ENCODE measurements around the gene ELP1. TPM values are rescaled to one million over a fixed set of nuclear protein-coding genes. Genes with fewer than 3 reads are reported as not detected.
"Not testable (repeated sequence)": the region's sequence is repeated elsewhere in the genome, so short reads cannot be mapped to it uniquely, and the experiment has no call there.

Gene ELP1
- total RNA-seq, 1 donor, result 14.1 TPM

DNA sequence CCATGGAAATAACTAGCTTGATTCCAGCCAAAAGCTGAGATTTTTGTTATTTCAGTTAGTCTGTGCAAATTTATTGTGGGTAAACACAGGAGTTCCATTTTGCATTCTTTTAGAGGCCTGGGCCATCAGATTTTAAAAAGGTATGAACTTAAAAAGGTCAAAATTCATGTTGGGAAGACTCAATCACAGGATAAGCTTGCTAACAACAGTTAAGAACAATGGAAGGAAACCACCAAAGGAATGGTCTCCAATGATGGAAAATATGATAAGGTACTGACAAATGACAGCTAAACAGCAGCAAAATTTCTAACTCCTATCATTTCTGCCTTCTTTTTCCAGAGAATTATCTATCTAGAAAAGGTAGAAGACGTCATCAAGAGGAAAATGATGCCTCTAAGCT, 16.2 kb upstream of the ELP1 start:
- Histone ChIP-seq H3K4me1 (ENCODE audit: insufficient read depth, low read length) (no peaks in the 10 kb centered on the region), H3K4me3 (ENCODE audit: low read length) (no peak overlapping the region), H3K27me3 (ENCODE audit: insufficient read depth, low read length) (no peaks in the 10 kb centered on the region), H3K9me3 (ENCODE audit: low read depth, low read length) (no peaks in the 10 kb centered on the region)

GRCh38 chr9:108939975-108940374, 6.1 kb upstream of the ELP1 start:
- Histone ChIP-seq H3K27me3 (ENCODE audit: insufficient read depth, low read length) (no peaks in the 10 kb centered on the region), H3K9me3 (ENCODE audit: low read depth, low read length) (no peaks in the 10 kb centered on the region), H3K4me3 (ENCODE audit: low read length) (no peak overlapping the region), H3K4me1 (ENCODE audit: insufficient read depth, low read length) (peaks cover 3% of the 10 kb centered on the region)

- Histone ChIP-seq H3K27me3 (ENCODE audit: insufficient read depth, low read length) (no peaks in the 10 kb centered on the region), H3K4me1 (ENCODE audit: insufficient read depth, low read length) (peaks cover 16% of the 10 kb centered on the region), H3K9me3 (ENCODE audit: low read depth, low read length) (no peaks in the 10 kb centered on the region), H3K4me3 (ENCODE audit: low read length) (no peak overlapping the region)
These were observed 3.8 kb upstream of the ELP1 start for GRCh38 chr9:108937561-108938305.

DNA sequence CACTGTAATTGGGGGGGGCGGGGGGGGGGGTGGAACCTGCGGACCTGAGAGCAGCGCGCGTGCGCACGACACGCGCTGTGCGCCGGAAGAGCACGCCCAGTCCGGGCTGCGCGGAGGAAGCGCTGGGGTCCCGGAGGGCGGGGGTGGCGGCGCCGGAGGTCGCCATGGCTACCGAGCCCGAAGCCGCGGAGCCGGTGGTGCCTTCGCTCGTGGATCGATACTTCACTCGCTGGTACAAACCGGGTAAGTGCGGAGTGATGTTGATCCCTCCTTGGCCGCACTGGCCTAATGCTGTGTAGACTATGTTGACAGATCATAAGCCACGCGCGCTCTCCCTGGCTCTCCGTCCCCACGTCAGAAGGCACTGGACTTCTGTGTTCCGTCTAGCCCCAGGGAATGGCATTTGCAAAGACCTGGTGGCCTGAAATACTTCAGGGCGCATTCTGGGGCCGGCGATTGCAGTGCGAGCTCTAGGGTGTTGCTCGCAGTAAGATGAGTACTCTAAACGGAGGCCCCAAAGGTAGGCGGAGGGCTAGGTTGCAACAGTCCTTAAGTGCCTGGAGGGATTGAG, 484 bp upstream of the ELP1 start, which contains the start of gene ABITRAM:
TSS of gene ABITRAM (plus strand) at position 78 of the 571 bp plus-strand sequence. CDS start at position 165, 87 bp downstream.
- H3K4me3 ChIP-seq (ENCODE audit: low read length), result peak within 1 kb of the TSS; percentile 92
- no peaks in the 10 kb centered on the region for H3K9me3 ChIP-seq (ENCODE audit: low read depth, low read length)
- H3K27me3 ChIP-seq (ENCODE audit: insufficient read depth, low read length), result no peaks in the 10 kb centered on the region
- peaks cover 22% of the 10 kb centered on the region for H3K4me1 ChIP-seq (ENCODE audit: insufficient read depth, low read length)

- H3K4me1 ChIP-seq (ENCODE audit: insufficient read depth, low read length), result peaks cover 22% of the 10 kb centered on the region
- no peaks in the 10 kb centered on the region for H3K27me3 ChIP-seq (ENCODE audit: insufficient read depth, low read length)
- no peaks in the 10 kb centered on the region for H3K9me3 ChIP-seq (ENCODE audit: low read depth, low read length)
- H3K4me3 ChIP-seq (ENCODE audit: low read length), result peak overlapping the region; percentile 92
These were observed 650 bp downstream of the ELP1 start for GRCh38 chr9:108933231-108933717.

DNA sequence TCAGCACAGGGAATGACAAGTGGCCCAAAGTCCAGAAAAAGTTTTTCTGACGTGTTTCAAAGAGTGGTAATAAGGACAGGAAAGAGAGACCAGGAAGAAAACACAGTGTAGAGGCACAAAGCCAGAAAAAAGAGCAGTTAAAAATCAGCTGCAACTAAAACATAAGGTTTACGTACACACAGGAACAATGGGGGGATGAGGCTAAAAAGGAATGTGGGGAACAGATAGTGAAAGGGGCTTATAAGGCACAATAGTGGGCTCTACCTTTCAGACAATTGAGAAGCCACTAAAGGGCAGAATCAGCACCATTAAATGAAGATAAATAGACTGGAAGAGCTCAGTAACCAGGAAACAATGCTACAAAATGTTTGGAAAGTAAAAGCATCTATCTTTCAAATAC, 5.5 kb downstream of the ELP1 start:
- Histone ChIP-seq H3K9me3 (ENCODE audit: low read depth, low read length) (no peaks in the 10 kb centered on the region), H3K4me3 (ENCODE audit: low read length) (no peak overlapping the region), H3K4me1 (ENCODE audit: insufficient read depth, low read length) (peaks cover 13% of the 10 kb centered on the region), H3K27me3 (ENCODE audit: insufficient read depth, low read length) (no peaks in the 10 kb centered on the region)

- H3K9me3 ChIP-seq (ENCODE audit: low read depth, low read length), result no peaks in the 10 kb centered on the region
These were observed 9.5 kb downstream of the ELP1 start for GRCh38 chr9:108924466-108924865.

DNA sequence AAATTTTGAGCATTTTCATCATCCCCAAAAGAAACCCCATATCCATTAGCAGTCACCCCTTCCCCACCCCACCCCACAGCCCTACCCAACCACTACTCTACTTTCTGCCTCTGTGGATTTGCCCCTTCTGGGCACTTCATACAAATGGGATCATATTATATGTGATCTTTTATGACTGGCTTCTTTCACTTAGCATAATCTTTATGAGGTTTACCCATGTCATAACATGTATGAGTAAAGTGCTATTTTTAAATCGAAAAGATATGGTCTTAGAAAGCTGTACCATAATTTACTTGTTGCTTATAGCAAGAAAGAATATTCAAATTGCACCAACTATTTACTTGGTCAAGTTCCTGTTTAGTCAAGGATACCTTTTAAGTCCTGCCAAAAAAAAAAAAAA, 12.7 kb downstream of the ELP1 start:
- H3K9me3 ChIP-seq (ENCODE audit: low read depth, low read length), result no peaks in the 10 kb centered on the region
- no peaks in the 10 kb centered on the region for H3K4me1 ChIP-seq (ENCODE audit: insufficient read depth, low read length)
- no peaks in the 10 kb centered on the region for H3K27me3 ChIP-seq (ENCODE audit: insufficient read depth, low read length)
- H3K4me3 ChIP-seq (ENCODE audit: low read length), result no peak overlapping the region

More at GRCh38 chr9:108924466-108924865, 9.5 kb downstream of the ELP1 start:
- Histone ChIP-seq H3K27me3 (ENCODE audit: insufficient read depth, low read length) (no peaks in the 10 kb centered on the region), H3K4me3 (ENCODE audit: low read length) (no peak overlapping the region), H3K4me1 (ENCODE audit: insufficient read depth, low read length) (no peaks in the 10 kb centered on the region)

DNA sequence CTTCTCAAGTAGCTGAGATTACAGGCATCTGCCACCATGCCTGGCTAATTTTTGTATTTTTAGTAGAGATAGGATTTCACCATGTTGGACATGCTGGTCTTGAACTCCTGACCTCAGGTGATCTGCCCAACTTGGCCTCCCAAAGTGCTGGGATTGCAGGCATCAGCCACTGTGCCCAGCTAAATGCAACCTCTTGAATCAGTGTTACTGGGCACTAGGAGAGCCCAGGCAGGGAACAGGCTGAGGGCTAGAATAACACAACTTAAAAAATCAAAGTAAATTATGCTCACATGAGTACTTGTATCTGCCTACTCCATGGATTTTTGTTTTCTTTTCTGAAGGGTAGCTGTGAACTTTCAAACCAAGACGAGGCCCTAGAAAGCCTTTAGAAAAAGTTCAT, 13.5 kb downstream of the ELP1 start:
- H3K4me3 ChIP-seq (ENCODE audit: low read length); H3K27me3 ChIP-seq (ENCODE audit: insufficient read depth, low read length); H3K9me3 ChIP-seq (ENCODE audit: low read depth, low read length); H3K4me1 ChIP-seq (ENCODE audit: insufficient read depth, low read length): not testable (repeated sequence)

- H3K4me3 ChIP-seq (ENCODE audit: low read length), result no peak overlapping the region
- no peaks in the 10 kb centered on the region for H3K9me3 ChIP-seq (ENCODE audit: low read depth, low read length)
- no peaks in the 10 kb centered on the region for H3K4me1 ChIP-seq (ENCODE audit: insufficient read depth, low read length)
- no peaks in the 10 kb centered on the region for H3K27me3 ChIP-seq (ENCODE audit: insufficient read depth, low read length)
These were observed 14.4 kb downstream of the ELP1 start for GRCh38 chr9:108919517-108919916.

DNA sequence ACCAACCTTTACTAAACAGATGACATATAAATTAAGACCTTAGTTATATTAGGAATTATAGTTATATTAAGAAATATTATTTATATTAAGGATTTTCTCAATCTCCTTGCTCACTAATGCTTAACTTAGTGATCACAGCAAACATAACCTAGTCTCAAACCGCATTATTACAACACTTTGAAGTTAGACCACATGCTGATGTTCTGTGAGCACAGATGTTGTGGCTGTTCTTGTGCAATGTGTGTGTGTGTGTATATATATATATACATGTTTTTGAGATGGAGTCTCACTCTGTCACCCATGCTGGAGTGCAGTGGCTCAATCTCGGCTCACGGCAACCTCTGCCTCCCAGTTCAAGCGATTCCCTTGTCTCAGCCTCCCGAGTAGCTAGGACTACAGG, 20.5 kb downstream of the ELP1 start:
- no peaks in the 10 kb centered on the region for H3K27me3 ChIP-seq (ENCODE audit: insufficient read depth, low read length)
- no peaks in the 10 kb centered on the region for H3K9me3 ChIP-seq (ENCODE audit: low read depth, low read length)
- H3K4me1 ChIP-seq (ENCODE audit: insufficient read depth, low read length), result peaks cover 7% of the 10 kb centered on the region

GRCh38 chr9:108911820-108912219, 22.1 kb downstream of the ELP1 start:
- H3K9me3 ChIP-seq (ENCODE audit: low read depth, low read length), result no peaks in the 10 kb centered on the region
- H3K4me1 ChIP-seq (ENCODE audit: insufficient read depth, low read length), result peaks cover 7% of the 10 kb centered on the region
- no peaks in the 10 kb centered on the region for H3K27me3 ChIP-seq (ENCODE audit: insufficient read depth, low read length)
- no peak overlapping the region for H3K4me3 ChIP-seq (ENCODE audit: low read length)

More for the DNA sequence above, 20.5 kb downstream of the ELP1 start:
- H3K4me3 ChIP-seq (ENCODE audit: low read length), result no peak overlapping the region

DNA sequence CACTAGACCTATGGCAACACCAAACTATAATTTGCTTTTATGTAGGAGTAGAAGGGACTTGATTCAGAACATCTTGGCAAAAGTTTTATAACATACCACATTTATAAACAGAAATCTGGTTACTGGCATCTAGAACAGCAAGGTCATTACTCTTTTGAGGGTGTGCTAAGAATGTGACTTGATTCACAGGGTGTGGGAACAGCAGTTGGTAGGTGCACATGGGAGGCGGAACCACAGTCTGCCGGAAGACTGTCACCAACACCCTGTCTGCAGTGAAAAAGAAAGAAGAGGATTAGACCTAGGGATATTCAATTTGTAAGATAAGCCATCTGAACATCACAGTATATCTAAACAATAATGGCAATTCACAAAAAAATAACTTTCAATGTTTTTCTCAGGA, 23.0 kb downstream of the ELP1 start:
- Histone ChIP-seq H3K4me3 (ENCODE audit: low read length) (no peak overlapping the region), H3K4me1 (ENCODE audit: insufficient read depth, low read length) (peaks cover 7% of the 10 kb centered on the region), H3K27me3 (ENCODE audit: insufficient read depth, low read length) (no peaks in the 10 kb centered on the region), H3K9me3 (ENCODE audit: low read depth, low read length) (no peaks in the 10 kb centered on the region)

DNA sequence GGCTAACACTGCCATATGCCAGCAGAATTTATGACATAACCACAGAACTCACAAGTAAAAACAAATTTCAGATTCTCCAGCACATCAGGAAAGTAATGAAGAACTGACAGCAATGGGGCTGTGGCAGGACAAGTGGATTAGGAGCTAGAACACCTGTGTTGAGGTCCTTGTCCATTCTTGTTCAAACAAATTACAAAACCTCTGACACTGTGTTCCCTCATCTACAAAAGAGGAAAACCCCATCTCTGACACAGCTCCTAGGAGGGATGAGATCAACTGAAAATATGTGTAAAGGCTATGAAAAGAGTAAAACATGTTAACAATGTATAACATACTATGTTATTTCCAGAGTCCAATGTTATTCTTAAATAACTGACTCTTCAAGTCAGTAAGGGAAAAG, 23.5 kb downstream of the ELP1 start:
- H3K27me3 ChIP-seq (ENCODE audit: insufficient read depth, low read length), result no peaks in the 10 kb centered on the region

GRCh38 chr9:108905494-108905893, 28.4 kb downstream of the ELP1 start:
- H3K9me3 ChIP-seq (ENCODE audit: low read depth, low read length), result no peaks in the 10 kb centered on the region
- no peak overlapping the region for H3K4me3 ChIP-seq (ENCODE audit: low read length)
- H3K27me3 ChIP-seq (ENCODE audit: insufficient read depth, low read length), result no peaks in the 10 kb centered on the region
- H3K4me1 ChIP-seq (ENCODE audit: insufficient read depth, low read length), result no peaks in the 10 kb centered on the region

More for the DNA sequence above, 23.5 kb downstream of the ELP1 start:
- peaks cover 7% of the 10 kb centered on the region for H3K4me1 ChIP-seq (ENCODE audit: insufficient read depth, low read length)
- H3K9me3 ChIP-seq (ENCODE audit: low read depth, low read length), result no peaks in the 10 kb centered on the region
- H3K4me3 ChIP-seq (ENCODE audit: low read length), result no peak overlapping the region

DNA sequence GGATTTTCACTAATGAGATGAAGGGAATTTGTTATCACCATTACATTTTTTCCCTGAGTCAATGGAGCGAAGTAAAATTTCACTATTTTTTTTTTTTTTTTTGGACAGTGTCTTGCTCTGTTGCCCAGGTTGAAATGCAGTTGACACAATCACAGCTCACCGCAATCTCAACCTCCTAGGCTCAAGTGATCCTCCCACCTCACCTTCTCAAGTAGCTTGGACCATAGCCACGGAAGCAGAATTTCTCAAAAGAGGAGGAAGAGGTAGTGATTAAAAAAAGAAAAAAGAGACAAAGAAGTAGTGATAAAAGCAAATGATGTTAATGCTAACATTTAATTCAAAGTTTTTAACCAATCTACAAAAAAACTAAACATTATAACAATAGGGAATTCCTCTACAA, 29.8 kb downstream of the ELP1 start:
- Histone ChIP-seq H3K9me3 (ENCODE audit: low read depth, low read length) (no peaks in the 10 kb centered on the region), H3K4me1 (ENCODE audit: insufficient read depth, low read length) (no peaks in the 10 kb centered on the region), H3K4me3 (ENCODE audit: low read length) (no peak overlapping the region), H3K27me3 (ENCODE audit: insufficient read depth, low read length) (no peaks in the 10 kb centered on the region)

All from mononuclear cell (primary cell).